MCF 10A (cell line): Measurements from ENCODE around the gene DLG2. TPM values are rescaled to one million over a fixed set of nuclear protein-coding genes. Genes with fewer than 3 reads are reported as not detected.
A peak's percentile ranks its signal among the peaks of the same experiment; 100 is the strongest.

Source experiments
- BruUV-seq: library from RNA; stranded (reverse); fragments of 400-500 nt; replicated peaks from 2 replicates; lab custom pipeline; 2021; lab: Mats Ljungman, UMichigan
- CTCF ChIA-PET: fragments of 300-600 bp; sonication (Branson Sonifier 250); formaldehyde crosslinking; extraction: SDS; loops from one replicate; lab custom pipeline; 2021; ENCODE audit warnings: antibody characterized with exemption, inconsistent platforms; lab: Yijun Ruan, JAX
- POLR2A ChIA-PET: fragments of 300-600, 350-650 bp; sonication (Branson Sonifier 250); formaldehyde crosslinking; extraction: SDS; loops from one replicate; lab custom pipeline; 2020; ENCODE audit warnings: antibody characterized with exemption, inconsistent platforms; lab: Yijun Ruan, JAX
- DNase-seq: peaks from one replicate; pipeline ENCODE4 v3.0.0-alpha.2; 2018; ENCODE audit not compliant: unreplicated experiment
- H3K27ac Mint-ChIP-seq: one replicate; pipeline ENCODE4 v1.8.0; 2022; ENCODE audit warnings: mild to moderate bottlenecking, low read depth, mixed read lengths; ENCODE audit not compliant: unreplicated experiment
- H3K27me3 Mint-ChIP-seq: one replicate; pipeline ENCODE4 v1.8.0; 2022; ENCODE audit warnings: mixed read lengths; ENCODE audit not compliant: insufficient read depth, unreplicated experiment
- H3K36me3 Mint-ChIP-seq: one replicate; pipeline ENCODE4 v1.8.0; 2022; ENCODE audit warnings: mild to moderate bottlenecking, moderate library complexity, mixed read lengths; ENCODE audit not compliant: insufficient read depth, unreplicated experiment
- H3K4me1 Mint-ChIP-seq: one replicate; pipeline ENCODE4 v1.8.0; 2022; ENCODE audit warnings: mixed read lengths; ENCODE audit not compliant: insufficient read depth, unreplicated experiment
- H3K4me3 Mint-ChIP-seq: one replicate; pipeline ENCODE4 v1.8.0; 2022; ENCODE audit warnings: mild to moderate bottlenecking, moderate library complexity, mixed read lengths; ENCODE audit not compliant: unreplicated experiment
- H3K9me3 Mint-ChIP-seq: one replicate; pipeline ENCODE4 v1.8.0; 2022; ENCODE audit warnings: mixed read lengths; ENCODE audit not compliant: unreplicated experiment
- CTCF ChIP-seq: fragments of 200-600 bp; IDR thresholded peaks from one replicate; pipeline ENCODE4 v1.8.0; 2022; ENCODE audit warnings: antibody characterized with exemption, mild to moderate bottlenecking; ENCODE audit not compliant: unreplicated experiment
- intact Hi-C: fragments of 100-400 bp; cut with micrococcal nuclease; formaldehyde crosslinking; loops from 2 replicates; pipeline ENCODE4 v1.14.1; 2022
- total RNA-seq: library from RNA; stranded (reverse); gene quantifications from 2 replicates; pipeline ENCODE4 v1.2.3, GENCODE V29; 2022

The DLG2 gene
- total RNA-seq, 1 experiment from 2014 or later: 0.26 TPM

DNA sequence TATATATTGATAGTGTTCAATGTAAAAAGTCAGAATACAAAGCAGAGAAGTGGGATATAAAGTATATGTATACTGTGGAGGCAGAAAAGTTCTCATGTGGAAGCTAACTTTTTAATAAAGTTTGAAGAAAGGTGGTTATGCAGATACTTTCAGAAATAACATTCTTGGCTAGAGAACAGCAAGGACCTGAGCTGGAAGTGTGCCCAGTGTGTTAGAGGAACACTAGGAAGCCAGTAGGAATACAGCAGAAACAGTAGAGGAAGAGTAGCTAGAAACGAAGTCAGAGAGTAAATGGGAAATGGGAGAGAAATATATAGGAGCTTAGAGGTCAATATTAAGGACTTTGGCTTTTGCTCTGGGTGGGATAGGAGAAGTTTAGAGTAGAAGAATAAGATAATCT lies 1876.1 kb downstream of the DLG2 start:
- Mint-ChIP-seq H3K27me3 (peaks cover 44% of the 10 kb centered on the region), H3K4me3 (no peak overlapping the region), H3K4me1 (no peaks in the 10 kb centered on the region), H3K27ac (no peak overlapping the region), H3K9me3 (no peaks in the 10 kb centered on the region), H3K36me3 (no peaks in the 10 kb centered on the region)
- TF ChIP-seq CTCF: no peak
- DNase-seq: no peak
- no TSS peak for BruUV-seq
- intact Hi-C loops: no loop called here
- ChIA-PET CTCF (no interaction called here), POLR2A (no interaction called here)

GRCh38 chr11:83746921-83747585 lies 1880.1 kb downstream of the DLG2 start:
- no peak for DNase-seq
- no peak overlapping the region for H3K4me3 Mint-ChIP-seq
- intact Hi-C loops: no loop called here
- ChIA-PET CTCF (interaction anchor here (0.7 to 1.0 kb wide), 2 partner anchors 14 to 69 kb away, joined by 3 read pairs; no protein-coding TSS in a partner anchor), POLR2A (interaction anchor here (0.6 kb wide), 1 partner anchor 1745 kb away, joined by 3 read pairs; no protein-coding TSS in a partner anchor)
- no peaks in the 10 kb centered on the region for H3K4me1 Mint-ChIP-seq
- H3K9me3 Mint-ChIP-seq: no peaks in the 10 kb centered on the region
- H3K36me3 Mint-ChIP-seq: no peaks in the 10 kb centered on the region
- H3K27me3 Mint-ChIP-seq: peaks cover 31% of the 10 kb centered on the region
- BruUV-seq: no TSS peak
- TF ChIP-seq CTCF: no peak
- H3K27ac Mint-ChIP-seq: no peak overlapping the region

DNA sequence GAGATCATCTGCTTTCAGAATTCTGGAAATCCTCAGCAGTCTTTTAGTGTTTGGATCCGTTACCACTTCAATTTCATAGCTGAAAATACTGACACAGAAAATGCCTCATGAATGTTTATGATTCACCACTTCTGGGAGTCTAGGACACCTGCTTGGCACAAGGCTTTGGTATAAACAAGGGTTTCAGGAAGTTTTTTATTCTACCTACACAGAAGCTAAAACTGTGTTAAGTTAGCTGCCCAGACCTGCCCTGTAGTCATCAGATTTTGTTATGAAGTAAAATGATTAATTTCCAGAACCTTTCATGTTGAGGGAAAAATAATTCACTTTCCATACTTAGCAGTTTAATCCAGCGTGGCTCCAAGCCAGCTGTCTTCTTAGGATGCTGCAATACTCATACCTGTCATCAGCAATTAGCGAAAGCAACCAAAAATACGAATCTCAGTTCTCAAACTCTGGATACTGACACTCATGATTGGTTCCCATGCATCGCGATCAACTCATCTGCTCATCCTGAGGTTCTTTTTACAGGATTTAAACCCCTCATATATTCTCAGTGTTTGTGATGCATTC lies 1882.4 kb downstream of the DLG2 start:
- Mint-ChIP-seq H3K27ac (no peak overlapping the region), H3K27me3 (peaks cover 33% of the 10 kb centered on the region), H3K36me3 (no peaks in the 10 kb centered on the region), H3K4me1 (no peaks in the 10 kb centered on the region), H3K4me3 (no peak overlapping the region), H3K9me3 (no peaks in the 10 kb centered on the region)
- peak; percentile 2 for DNase-seq
- no peak for TF ChIP-seq CTCF
- intact Hi-C loops: no loop called here
- CTCF ChIA-PET: interaction anchor here (2.1 kb wide), 1 partner anchor 12 kb away, joined by 5 read pairs; no protein-coding TSS in a partner anchor
- no TSS peak for BruUV-seq
- POLR2A ChIA-PET: interaction anchor here (0.7 to 0.8 kb wide), 2 partner anchors 14 to 449 kb away, joined by 3 read pairs; no protein-coding TSS in a partner anchor

- POLR2A ChIA-PET: interaction anchor here (0.6 kb wide), 1 partner anchor 14 kb away, joined by 3 read pairs; no protein-coding TSS in a partner anchor
- Mint-ChIP-seq H3K4me3 (no peak overlapping the region), H3K27me3 (peaks cover 55% of the 10 kb centered on the region), H3K4me1 (no peaks in the 10 kb centered on the region), H3K9me3 (no peaks in the 10 kb centered on the region), H3K27ac (no peak overlapping the region), H3K36me3 (no peaks in the 10 kb centered on the region)
- no peak for DNase-seq
- CTCF ChIA-PET: interaction anchor here (0.7 kb wide), 1 partner anchor 423 kb away, joined by 4 read pairs; no protein-coding TSS in a partner anchor
- TF ChIP-seq CTCF: no peak
- BruUV-seq: no TSS peak
- intact Hi-C loops: no loop called here
Observed at GRCh38 chr11:83736684-83737083, 1890.5 kb downstream of the DLG2 start.
